Measurements from ENCODE around the gene MKLN1. TPM values are rescaled to one million over a fixed set of nuclear protein-coding genes. Genes with fewer than 3 reads are reported as not detected.

The MKLN1 gene
- total and polyA plus RNA-seq, 2 donors from 2014 or later = 24.4 to 77.0 TPM

GRCh38 chr7:131359136-131359776, 31.6 kb downstream of the MKLN1 start:
- intact Hi-C loops (cut with DNase I) = no loop called here
- H3K4me1 ChIP-seq (ENCODE audit: control insufficient read depth in 2 of 3, insufficient read depth in 2 of 3, low read depth in 1 of 3, low read length in 3 of 3) = peaks cover 0 to 34% (median 12%) of the 10 kb centered on the region in 3 donors
- no peak for TF ChIP-seq CTCF (IDR thresholded peaks at IDR 0.05; ENCODE audit: borderline replicate concordance, extremely low read depth, insufficient read depth)
- H3K9me3 ChIP-seq (ENCODE audit: control insufficient read depth in 2 of 3, insufficient read depth in 1 of 3, low read length in 3 of 3) = no peaks in the 10 kb centered on the region
- no peaks in the 10 kb centered on the region for H3K27me3 ChIP-seq (ENCODE audit: control insufficient read depth, insufficient read depth, low read length)
- no peak overlapping the region for H3K9ac ChIP-seq (ENCODE audit: low read length in 3 of 3)
- H3K36me3 ChIP-seq (ENCODE audit: control insufficient read depth in 2 of 3, insufficient read depth in 3 of 3, low read length in 3 of 3) = no peaks in the 10 kb centered on the region
- no peak overlapping the region for H3K27ac ChIP-seq (ENCODE audit: low read depth in 2 of 2, low read length in 2 of 2)
- no peak overlapping the region for H3K4me3 ChIP-seq (ENCODE audit: low read length in 3 of 3)
- FAIRE-seq (no peak), DNase-seq (no peak)

DNA sequence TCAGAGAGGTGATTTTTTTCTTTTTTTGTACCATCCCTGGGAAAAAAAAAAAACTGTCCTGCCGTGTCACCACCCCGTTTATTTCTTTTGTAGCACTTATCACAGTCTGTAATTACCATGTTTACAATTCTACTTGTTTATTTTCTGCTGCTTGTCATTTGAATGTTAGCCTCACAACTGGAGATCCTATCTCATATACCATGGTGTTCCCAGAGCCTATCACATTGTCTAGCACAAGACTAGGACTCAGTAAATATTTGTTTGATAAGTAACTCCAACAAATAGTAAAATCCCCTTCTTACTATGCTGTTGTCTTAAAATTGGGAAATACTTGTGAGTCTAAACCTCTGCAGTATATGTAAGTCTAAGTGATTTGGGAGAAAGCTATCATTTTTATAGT, 36.0 kb downstream of the MKLN1 start:
- no peak for DNase-seq
- H3K27ac ChIP-seq (ENCODE audit: low read depth in 2 of 2, low read length in 2 of 2) = no peak overlapping the region
- no peaks in the 10 kb centered on the region for H3K9me3 ChIP-seq (ENCODE audit: control insufficient read depth in 2 of 3, insufficient read depth in 1 of 3, low read length in 3 of 3)
- TF ChIP-seq CTCF (IDR thresholded peaks at IDR 0.05; ENCODE audit: borderline replicate concordance, extremely low read depth, insufficient read depth) = no peak
- no peak overlapping the region for H3K9ac ChIP-seq (ENCODE audit: low read length in 3 of 3)
- intact Hi-C loops (cut with DNase I) = no loop called here
- H3K4me3 ChIP-seq (ENCODE audit: low read length in 3 of 3) = no peak overlapping the region
- no peaks in the 10 kb centered on the region for H3K36me3 ChIP-seq (ENCODE audit: control insufficient read depth in 2 of 3, insufficient read depth in 3 of 3, low read length in 3 of 3)
- H3K4me1 ChIP-seq (ENCODE audit: control insufficient read depth in 2 of 3, insufficient read depth in 2 of 3, low read depth in 1 of 3, low read length in 3 of 3) = peaks cover 0 to 17% (median 2%) of the 10 kb centered on the region in 3 donors
- no peaks in the 10 kb centered on the region for H3K27me3 ChIP-seq (ENCODE audit: control insufficient read depth, insufficient read depth, low read length)
- FAIRE-seq = no peak

DNA sequence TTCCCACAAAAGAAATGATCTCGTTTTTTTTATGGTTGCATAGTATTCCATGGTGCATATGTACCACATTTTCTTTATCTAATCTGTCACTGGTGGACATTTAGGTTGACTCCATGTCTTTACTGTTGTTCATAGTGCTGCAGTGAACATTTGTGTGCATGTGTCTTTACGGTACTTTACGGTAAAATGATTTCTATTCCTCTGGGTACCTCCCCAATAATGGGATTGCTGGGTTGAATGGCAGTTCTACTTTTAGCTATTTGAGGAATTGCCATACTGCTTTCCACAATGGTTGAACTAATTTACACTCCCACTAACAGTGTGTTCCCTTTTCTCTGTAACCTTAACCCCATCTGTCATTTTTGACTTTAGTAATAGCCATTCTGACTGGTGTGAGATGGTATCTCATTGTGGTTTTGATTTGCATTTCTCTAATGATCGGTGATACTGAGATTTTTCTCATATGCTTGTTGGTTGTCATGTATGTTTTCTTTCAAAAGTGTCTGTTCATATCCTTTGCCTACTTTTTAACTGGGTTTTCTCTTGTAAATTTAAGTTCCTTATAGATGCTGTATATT, 37.2 kb downstream of the MKLN1 start:
- no peak for TF ChIP-seq CTCF (IDR thresholded peaks at IDR 0.05; ENCODE audit: borderline replicate concordance, extremely low read depth, insufficient read depth)
- no peaks in the 10 kb centered on the region for H3K9me3 ChIP-seq (ENCODE audit: control insufficient read depth in 2 of 3, insufficient read depth in 1 of 3, low read length in 3 of 3)
- no peak for FAIRE-seq

More for the DNA sequence above, 37.2 kb downstream of the MKLN1 start:
- intact Hi-C loops (cut with DNase I) = no loop called here
- H3K4me3 ChIP-seq (ENCODE audit: low read length in 3 of 3) = no peak overlapping the region
- H3K36me3 ChIP-seq (ENCODE audit: control insufficient read depth in 2 of 3, insufficient read depth in 3 of 3, low read length in 3 of 3) = no peaks in the 10 kb centered on the region
- H3K4me1 ChIP-seq (ENCODE audit: control insufficient read depth in 2 of 3, insufficient read depth in 2 of 3, low read depth in 1 of 3, low read length in 3 of 3) = peaks cover 0 to 10% (median 0%) of the 10 kb centered on the region in 3 donors
- H3K27me3 ChIP-seq (ENCODE audit: control insufficient read depth, insufficient read depth, low read length) = no peaks in the 10 kb centered on the region
- H3K27ac ChIP-seq (ENCODE audit: low read depth in 2 of 2, low read length in 2 of 2) = no peak overlapping the region
- DNase-seq = no peak
- no peak overlapping the region for H3K9ac ChIP-seq (ENCODE audit: low read length in 3 of 3)
